GM23338 (cell line): ENCODE measurements around the gene C16orf74. TPM values are rescaled to one million over a fixed set of nuclear protein-coding genes. Genes with fewer than 3 reads are reported as not detected.

Source experiments
- ATAC-seq: fragments of 200-7000 bp; cut with Tn5 transposase; 3 replicates; pipeline ENCODE4 v1.9.1; 2020
- DNase-seq: peaks from one replicate; pipeline ENCODE4 v3.0.0-alpha.2; 2015; ENCODE audit warnings: low spot score
- H2AFZ ChIP-seq: fragments of 200-600 bp; sonication (generic); 2 replicates; pipeline ENCODE4 v1.8.0; 2016; ENCODE audit warnings: antibody characterized with exemption, mild to moderate bottlenecking, moderate library complexity
- H3F3A ChIP-seq: fragments of 200-600 bp; sonication (generic); replicated peaks from 2 replicates; pipeline ENCODE4 v1.8.0; 2017; ENCODE audit warnings: antibody characterized with exemption, mixed run types, low read depth
- H3K27ac ChIP-seq: fragments of 200-600 bp; sonication (generic); 2 replicates; pipeline ENCODE4 v1.6.1; 2016; ENCODE audit warnings: low read depth
- H3K27me3 ChIP-seq: fragments of 200-600 bp; sonication (generic); 2 replicates; pipeline ENCODE4 v1.8.0; 2016; ENCODE audit warnings: mild to moderate bottlenecking, mixed run types, moderate library complexity; ENCODE audit not compliant: insufficient read depth
- H3K36me3 ChIP-seq: fragments of 200-600 bp; sonication (generic); 2 replicates; pipeline ENCODE4 v1.8.0; 2016; ENCODE audit warnings: mild to moderate bottlenecking; ENCODE audit not compliant: insufficient read depth
- H3K4me1 ChIP-seq: fragments of 200-600 bp; sonication (generic); 2 replicates; pipeline ENCODE4 v1.8.0; 2016; ENCODE audit warnings: mild to moderate bottlenecking, moderate library complexity; ENCODE audit not compliant: insufficient read depth
- H3K4me2 ChIP-seq: fragments of 200-600 bp; sonication (generic); 2 replicates; pipeline ENCODE4 v1.7.1; 2017; ENCODE audit warnings: mixed run types
- H3K4me3 ChIP-seq: fragments of 200-600 bp; sonication (generic); 2 replicates; pipeline ENCODE4 v1.6.1; 2016; ENCODE audit warnings: mixed run types
- H3K79me2 ChIP-seq: fragments of 200-600 bp; sonication (generic); replicated peaks from 2 replicates; pipeline ENCODE4 v1.8.0; 2017; ENCODE audit warnings: mild to moderate bottlenecking; ENCODE audit not compliant: insufficient read depth
- H3K9me2 ChIP-seq: fragments of 200-600 bp; sonication (generic); 2 replicates; pipeline ENCODE4 v1.8.0; 2017; ENCODE audit not compliant: insufficient read depth
- H4K20me1 ChIP-seq: fragments of 200-600 bp; sonication (generic); replicated peaks from 2 replicates; pipeline ENCODE4 v1.8.0; 2017; ENCODE audit warnings: mild to moderate bottlenecking; ENCODE audit not compliant: insufficient read depth
- H3K27ac Mint-ChIP-seq: 2 replicates; pipeline ENCODE4 v1.8.0; 2020; ENCODE audit warnings: inconsistent platforms, mild to moderate bottlenecking, moderate library complexity, mixed read lengths
- H3K27me3 Mint-ChIP-seq: 3 replicates; pipeline ENCODE4 v1.8.0; 2022; ENCODE audit warnings: low read depth, mild to moderate bottlenecking, moderate library complexity, mixed read lengths, inconsistent platforms; ENCODE audit not compliant: insufficient read depth, poor library complexity
- H3K36me3 Mint-ChIP-seq: 3 replicates; pipeline ENCODE4 v1.8.0; 2021; ENCODE audit warnings: low read depth, mild to moderate bottlenecking, inconsistent platforms, moderate library complexity, mixed read lengths
- H3K4me1 Mint-ChIP-seq: 3 replicates; pipeline ENCODE4 v1.8.0; 2020; ENCODE audit warnings: mild to moderate bottlenecking, inconsistent platforms, mixed read lengths
- H3K4me3 Mint-ChIP-seq: 3 replicates; pipeline ENCODE4 v1.8.0; 2021; ENCODE audit warnings: moderate library complexity, mild to moderate bottlenecking, inconsistent platforms, mixed read lengths
- H3K9me3 Mint-ChIP-seq: 3 replicates; pipeline ENCODE4 v1.8.0; 2020; ENCODE audit warnings: moderate library complexity, mild to moderate bottlenecking, inconsistent platforms, mixed read lengths
- CREB1 ChIP-seq: fragments of 250-450 bp; sonication (Bioruptor Pico); IDR thresholded peaks from 2 replicates; pipeline ENCODE4 v1.5.0; 2020; ENCODE audit warnings: low read depth, mild to moderate bottlenecking, moderate library complexity
- CTCF ChIP-seq, 2 experiments: fragments of 200-600 bp in 1 of 2; sonication (generic) in 1 of 2; conservative IDR thresholded peaks; 2 replicates each; pipeline versions ENCODE4 v1.5.1 to v1.6.1; 2016 to 2017; ENCODE audit warnings: antibody characterized with exemption in 2 of 2, low read depth in 2 of 2, mild to moderate bottlenecking in 2 of 2, moderate library complexity in 1 of 2
- ETS1 ChIP-seq: IDR thresholded peaks from 2 replicates; pipeline ENCODE4 v1.6.1; 2016; ENCODE audit warnings: antibody characterized with exemption
- EZH2 ChIP-seq: fragments of 200-600 bp; sonication (generic); IDR thresholded peaks from one replicate; pipeline ENCODE4 v1.8.0; 2017; ENCODE audit warnings: antibody characterized with exemption, mild to moderate bottlenecking, low read depth; ENCODE audit not compliant: unreplicated experiment
- EZH2phosphoT487 ChIP-seq: fragments of 200-600 bp; sonication (generic); IDR thresholded peaks from one replicate; pipeline ENCODE4 v1.8.1; 2018; ENCODE audit warnings: antibody characterized with exemption; ENCODE audit not compliant: unreplicated experiment
- JUNB ChIP-seq: IDR thresholded peaks from one replicate; pipeline ENCODE4 v1.6.1; 2016; ENCODE audit warnings: antibody characterized with exemption; ENCODE audit not compliant: unreplicated experiment
- NANOG ChIP-seq: IDR thresholded peaks from 2 replicates; pipeline ENCODE4 v1.6.1; 2016; ENCODE audit warnings: antibody characterized with exemption, borderline replicate concordance
- POLR2AphosphoS5 ChIP-seq: IDR thresholded peaks from 2 replicates; pipeline ENCODE4 v1.6.1; 2016; ENCODE audit warnings: antibody characterized with exemption, low read depth
- REST ChIP-seq: IDR thresholded peaks from one replicate; pipeline ENCODE4 v1.6.1; 2018; ENCODE audit warnings: antibody characterized with exemption; ENCODE audit not compliant: unreplicated experiment
- STAT1 ChIP-seq: IDR thresholded peaks from one replicate; pipeline ENCODE4 v1.6.1; 2016; ENCODE audit warnings: antibody characterized with exemption; ENCODE audit not compliant: unreplicated experiment
- ZNF114 ChIP-seq: fragments of 250-450 bp; sonication (Bioruptor Pico); IDR thresholded peaks from 2 replicates; pipeline ENCODE4 v1.5.0; 2020; ENCODE audit warnings: mild to moderate bottlenecking, moderate library complexity
- ZNF331 ChIP-seq: fragments of 250-450 bp; sonication (Bioruptor Pico); IDR thresholded peaks from 2 replicates; pipeline ENCODE4 v1.5.0; 2020; ENCODE audit warnings: low read depth, mild to moderate bottlenecking, moderate library complexity
- ZNF462 ChIP-seq: fragments of 250-450 bp; sonication (Bioruptor Pico); IDR thresholded peaks from 2 replicates; pipeline ENCODE4 v1.5.0; 2020; ENCODE audit warnings: mild to moderate bottlenecking, moderate library complexity
- polyA plus RNA-seq: library from polyadenylated mRNA; unstranded; fragments of >200 nt; fragmentation: Nextera tagmentation; extraction: Ambion mirVana; gene quantifications from 2 replicates; pipeline ENCODE4 v1.2.1, GENCODE V29; 2016
- total RNA-seq: library from RNA; depleted of rRNA; stranded (reverse); fragments of >200 nt; shearing (Covaris generic); gene quantifications from 2 replicates; pipeline ENCODE4 v1.2.3, GENCODE V29; 2014

The C16orf74 gene
- total and polyA plus RNA-seq, 2 experiments from 2014 or later: 12.1 to 19.1 TPM

- Histone ChIP-seq H3K36me3 (no peaks in the 10 kb centered on the region), H3K4me3 (no peak overlapping the region), H3F3A (peaks cover 8% of the 10 kb centered on the region; the same call in 1 of the 2 replicates), H3K79me2 (no peaks in the 10 kb centered on the region), H3K9me2 (no peaks in the 10 kb centered on the region), H3K4me2 (no peak overlapping the region), H2AFZ (no peak overlapping the region), H3K27me3 (no peaks in the 10 kb centered on the region), H3K4me1 (peaks cover under 1% of the 10 kb centered on the region; the same call in 1 of the 2 replicates), H3K27ac (no peak overlapping the region), H4K20me1 (no peaks in the 10 kb centered on the region)
- ATAC-seq: no peak
- no peak overlapping the region for H3K27ac Mint-ChIP-seq
- no peaks in the 10 kb centered on the region for H3K9me3 Mint-ChIP-seq
- no peak overlapping the region for H3K4me3 Mint-ChIP-seq
- TF ChIP-seq ZNF331 (CRISPR knock-in tag) (no peak), ZNF114 (CRISPR knock-in tag) (no peak), EZH2 (no peak), JUNB (no peak), REST (no peak), CTCF (conservative IDR thresholded peaks at IDR 0.05; ENCODE audit: low read depth in 2 of 2) (no peak), CREB1 (CRISPR knock-in tag) (no peak), POLR2AphosphoS5 (no peak), NANOG (no peak), EZH2phosphoT487 (no peak), ETS1 (no peak), STAT1 (no peak), ZNF462 (CRISPR knock-in tag) (no peak)
- H3K27me3 Mint-ChIP-seq: peaks cover 13% of the 10 kb centered on the region
- peaks cover 6% of the 10 kb centered on the region for H3K4me1 Mint-ChIP-seq
- no peaks in the 10 kb centered on the region for H3K36me3 Mint-ChIP-seq
- no peak for DNase-seq
Observed at GRCh38 chr16:85695196-85696128, 55.4 kb downstream of the C16orf74 start.
